Tibial artery (tissue), 4 donors: ENCODE results near the gene SLC38A10.

Experiments used
- DNase-seq, 2 donors: peaks; one replicate each; pipeline ENCODE4 v3.0.0-alpha.2; 2019
- H3K27ac ChIP-seq, 2 donors: fragments of 200-600 bp; sonication (generic) in 1 of 2; 1 replicate in 1 of 2; 2 replicates in 1 of 2; pipeline ENCODE4 v1.5.1; 2018 to 2019; ENCODE audit warnings: mild to moderate bottlenecking in 1 of 2
- H3K27me3 ChIP-seq, 2 donors: fragments of 200-600 bp; sonication (generic) in 1 of 2; one replicate each; pipeline versions ENCODE4 v1.5.1 to v1.6.0; 2016 to 2019
- H3K36me3 ChIP-seq, 3 donors: fragments of 200-600 bp; sonication (generic) in 2 of 3; one replicate each; pipeline ENCODE4 v1.5.1; 2016 to 2019; ENCODE audit warnings: mild to moderate bottlenecking in 2 of 3
- H3K4me1 ChIP-seq, 4 donors: fragments of 200-600 bp; sonication (generic) in 2 of 4; 1 replicate in 3 of 4; 2 replicates in 1 of 4; pipeline ENCODE4 v1.5.1; 2016 to 2019
- H3K4me3 ChIP-seq, 2 donors: fragments of 200-600 bp; sonication (generic) in 1 of 2; 1 replicate in 1 of 2; 2 replicates in 1 of 2; pipeline ENCODE4 v1.5.1; 2018 to 2019; ENCODE audit warnings: mild to moderate bottlenecking in 2 of 2
- H3K9me3 ChIP-seq, 3 donors: fragments of 200-600 bp; sonication (generic) in 1 of 3; one replicate each; pipeline ENCODE4 v1.5.1; 2016 to 2019
- CTCF ChIP-seq, 2 experiments: fragments of 200-600 bp in 1 of 2; fragments of 450-650 bp in 1 of 2; IDR thresholded peaks; one replicate each; pipeline ENCODE4 v1.5.1; 2017 to 2019; ENCODE audit warnings: antibody characterized with exemption in 2 of 2, mild to moderate bottlenecking in 1 of 2, moderate library complexity in 1 of 2
- intact Hi-C: fragments of 100-400 bp; cut with DNase I; formaldehyde crosslinking; loops from one replicate; pipeline ENCODE4 v1.15.0; 2023; ENCODE audit warnings: low total_unique reads

Gene SLC38A10

GRCh38 chr17:81287741-81288430 is 7.2 kb downstream of the SLC38A10 start:
- no peaks in the 10 kb centered on the region for H3K9me3 ChIP-seq
- no peak for TF ChIP-seq CTCF (IDR thresholded peaks at IDR 0.05)
- no peaks in the 10 kb centered on the region for H3K27me3 ChIP-seq
- H3K36me3 ChIP-seq, result peaks cover 0 to 40% (median 38%) of the 10 kb centered on the region in 3 donors
- H3K4me1 ChIP-seq, result peaks cover 0 to 32% (median 26%) of the 10 kb centered on the region in 4 donors
- no peak overlapping the region for H3K27ac ChIP-seq
- H3K4me3 ChIP-seq, result no peak overlapping the region
- intact Hi-C loops, result no loop called here
- DNase-seq, result no peak

- Histone ChIP-seq H3K36me3 (peaks cover 0 to 47% (median 44%) of the 10 kb centered on the region in 3 donors), H3K9me3 (no peaks in the 10 kb centered on the region), H3K27ac (no peak overlapping the region), H3K27me3 (no peaks in the 10 kb centered on the region), H3K4me1 (peaks cover 0 to 25% (median 19%) of the 10 kb centered on the region in 4 donors), H3K4me3 (no peak overlapping the region)
- DNase-seq, result no peak
- no peak for TF ChIP-seq CTCF (IDR thresholded peaks at IDR 0.05)
- intact Hi-C loops, result no loop called here
Observed at GRCh38 chr17:81287152-81287551, 8.0 kb downstream of the SLC38A10 start.

DNA sequence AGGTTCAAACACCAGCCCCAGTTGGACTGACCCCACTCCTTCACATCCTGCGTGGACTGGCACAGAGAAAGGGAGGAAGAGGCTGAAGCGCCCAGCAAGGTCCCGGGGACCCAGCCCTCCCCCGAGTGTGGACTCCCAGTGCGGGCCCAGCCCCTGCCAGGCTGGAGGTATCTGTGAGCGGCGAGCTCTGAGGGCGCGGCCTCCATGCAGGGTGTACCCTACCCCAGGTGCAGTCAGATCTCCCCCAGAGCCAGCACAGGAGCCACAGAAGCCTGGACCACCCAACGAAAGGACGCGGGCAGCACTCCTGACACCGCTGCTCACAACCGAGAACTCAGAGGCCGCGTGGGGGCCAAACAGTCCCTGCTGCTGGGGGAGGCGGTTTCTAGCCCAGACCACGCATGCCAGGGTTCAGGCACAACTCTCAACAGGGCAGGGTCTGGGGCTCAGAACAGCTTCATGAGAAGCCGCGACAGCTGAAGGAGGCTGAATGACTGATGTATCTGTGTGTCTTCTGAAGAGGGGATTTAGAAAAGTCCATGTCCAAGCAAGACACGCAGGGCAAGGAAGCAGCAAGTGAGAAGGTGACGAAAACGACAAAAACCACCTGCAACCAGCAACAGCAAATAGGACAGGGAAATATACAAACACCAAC is 8.5 kb downstream of the SLC38A10 start:
- intact Hi-C loops, result no loop called here
- no peaks in the 10 kb centered on the region for H3K27me3 ChIP-seq
- H3K4me3 ChIP-seq, result no peak overlapping the region
- no peak for TF ChIP-seq CTCF (IDR thresholded peaks at IDR 0.05)
- peaks cover 0 to 22% (median 14%) of the 10 kb centered on the region in 4 donors for H3K4me1 ChIP-seq
- H3K36me3 ChIP-seq, result peaks cover 0 to 53% (median 50%) of the 10 kb centered on the region in 3 donors
- no peak for DNase-seq
- H3K9me3 ChIP-seq, result no peaks in the 10 kb centered on the region
- no peak overlapping the region for H3K27ac ChIP-seq

- intact Hi-C loops, result no loop called here
- no peaks in the 10 kb centered on the region for H3K27me3 ChIP-seq
- TF ChIP-seq CTCF (IDR thresholded peaks at IDR 0.05), result no peak
- DNase-seq, result no peak
- peak overlapping the region; percentile 35 to 38 for H3K4me3 ChIP-seq
- H3K36me3 ChIP-seq, result peaks cover 0 to 60% (median 55%) of the 10 kb centered on the region in 3 donors
- H3K27ac ChIP-seq, result peak overlapping the region; percentile 4 to 42
- H3K9me3 ChIP-seq, result no peaks in the 10 kb centered on the region
- H3K4me1 ChIP-seq, result peaks cover 0 to 22% (median 11%) of the 10 kb centered on the region in 4 donors
Observed at GRCh38 chr17:81285894-81286293, 9.2 kb downstream of the SLC38A10 start.

DNA sequence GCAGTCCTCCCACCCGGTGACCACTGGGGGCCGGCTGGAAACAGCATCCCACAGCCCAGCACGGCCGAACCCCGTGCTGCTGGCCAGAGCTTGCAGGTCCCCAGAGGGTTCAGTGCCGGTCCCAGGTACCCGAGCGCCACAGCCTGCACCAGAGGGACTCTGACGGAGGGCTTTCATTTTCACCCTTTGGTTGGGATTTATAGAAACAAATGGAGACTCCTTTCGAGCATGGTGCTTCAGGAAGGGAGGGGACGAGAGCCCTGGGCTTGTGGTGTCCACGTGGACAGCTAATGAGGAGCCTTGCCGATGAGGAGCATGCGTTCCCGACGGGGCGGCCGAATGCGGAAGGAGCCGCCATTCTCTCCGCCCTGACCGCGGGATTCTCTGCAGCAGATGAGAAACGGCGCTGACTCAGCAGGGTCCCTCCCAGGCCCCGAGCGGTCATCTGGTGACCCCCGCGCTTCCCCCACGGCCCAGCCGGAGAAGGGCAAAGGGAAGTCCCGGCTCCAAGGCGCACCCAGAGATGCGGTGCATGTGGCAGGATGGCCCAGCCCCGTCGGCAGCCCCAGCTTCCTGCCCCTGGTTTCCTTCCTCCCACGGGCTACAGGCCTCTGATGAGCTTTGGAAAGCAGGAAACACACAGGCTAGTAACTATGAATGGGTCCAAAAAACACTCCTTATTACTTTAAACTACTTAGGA is 9.8 kb downstream of the SLC38A10 start:
- peak overlapping the region; percentile 35 to 38 for H3K4me3 ChIP-seq
- intact Hi-C loops, result no loop called here

More for the DNA sequence above, 9.8 kb downstream of the SLC38A10 start:
- H3K9me3 ChIP-seq, result no peaks in the 10 kb centered on the region
- DNase-seq, result peak; percentile 73 to 88
- no peaks in the 10 kb centered on the region for H3K27me3 ChIP-seq
- H3K36me3 ChIP-seq, result peaks cover 0 to 66% (median 58%) of the 10 kb centered on the region in 3 donors
- no peak for TF ChIP-seq CTCF (IDR thresholded peaks at IDR 0.05)
- peak overlapping the region; percentile 4 to 42 for H3K27ac ChIP-seq
- peaks cover 0 to 22% (median 11%) of the 10 kb centered on the region in 4 donors for H3K4me1 ChIP-seq
